ENCODE measurements around the gene OR14I1. TPM values are rescaled to one million over a fixed set of nuclear protein-coding genes. Genes with fewer than 3 reads are reported as not detected.

Gene OR14I1
- total and polyA plus RNA-seq, 9 of the 15 experiments (the other 6 are each of a cell fraction or from before 2014, with no cell fraction given): not detected

- TF ChIP-seq ZNF449 (CRISPR knock-in tag; IDR thresholded peaks at IDR 0.05) (no peak), ZNF41 (CRISPR knock-in tag; conservative IDR thresholded peaks at IDR 0.05) (no peak), MBD1 (CRISPR knock-in tag; IDR thresholded peaks at IDR 0.05) (no peak), HCFC1 (IDR thresholded peaks at IDR 0.05; ENCODE audit: low read depth, low read length) (no peak), PCBP2 (IDR thresholded peaks at IDR 0.05; ENCODE audit: low read depth, low read length, poor library complexity, severe bottlenecking) (no peak)
Measured at GRCh38 chr1:248748211-248748610, 45.6 kb upstream of the OR14I1 start (continued).

GRCh38 chr1:248740876-248741275 is 38.3 kb upstream of the OR14I1 start:
- peaks cover 0 to 5% of the 10 kb centered on the region in 2 experiments; a peak in 2 of 5 replicates for H3K4me1 ChIP-seq (replicated peaks in 1 of 2; ENCODE audit: control insufficient read depth in 2 of 2, insufficient read depth in 2 of 2, low read length in 2 of 2)
- intact Hi-C loops (cut with micrococcal nuclease) (no loop called here), in situ Hi-C loops (cut with MboI) (no loop called here)
- no peak for FAIRE-seq
- H3K9me1 ChIP-seq (ENCODE audit: control insufficient read depth, insufficient read depth, low read length): no peaks in the 10 kb centered on the region
- H3K9ac ChIP-seq (ENCODE audit: insufficient read depth in 1 of 2, low read depth in 2 of 2, low read length in 2 of 2): no peak overlapping the region
- no peaks in the 10 kb centered on the region for H4K20me1 ChIP-seq (replicated peaks; ENCODE audit: control insufficient read depth, insufficient read depth, low read length)
- peaks cover 20 to 63% of the 10 kb centered on the region in 2 experiments for H3K27me3 ChIP-seq (ENCODE audit: control insufficient read depth in 2 of 2, insufficient read depth in 2 of 2, low read length in 2 of 2)
- POLR2A ChIA-PET: no interaction called here
- H3K4me2 ChIP-seq (ENCODE audit: insufficient read depth, low read length): no peak overlapping the region
- H3K4me3 ChIP-seq: no peak overlapping the region
- no peaks in the 10 kb centered on the region for H3K9me3 ChIP-seq (replicated peaks; ENCODE audit: control insufficient read depth, insufficient read depth, low read depth, low read length)
- no peaks in the 10 kb centered on the region for H3K79me2 ChIP-seq (ENCODE audit: control insufficient read depth, insufficient read depth, low read length)
- no peaks in the 10 kb centered on the region for H3K36me3 ChIP-seq (ENCODE audit: control insufficient read depth, insufficient read depth, low read length)
- 28% methylated on average over 7 of the region's 7 CpGs for WGBS (ENCODE audit: insufficient coverage, low coverage, missing lambda C conversion rate)
- no peak; the same call in 2 of the 3 replicates for ATAC-seq
- no peak for DNase-seq (ENCODE audit: extremely low read depth in 1 of 4, low spot score in 3 of 4)
- CTCF ChIA-PET (ENCODE audit: low intra/inter-chr PET ratio): interaction anchor here (0.6 kb wide), 1 partner anchor 319 kb away, joined by 3 read pairs; no protein-coding TSS in a partner anchor
- no peak overlapping the region for H2AFZ ChIP-seq (ENCODE audit: low read depth, low read length)
- no TSS peak for BruUV-seq (replicated peaks)
- H3K27ac ChIP-seq (ENCODE audit: extremely low read depth, low read depth, low read length): no peak overlapping the region
- no peak for TF ChIP-seq ZNF311 (CRISPR knock-in tag; IDR thresholded peaks at IDR 0.05)
- TF ChIP-seq ZNF274 (IDR thresholded peaks at IDR 0.05; ENCODE audit: borderline replicate concordance, low read depth, low read length): no peak
- TF ChIP-seq HSF4 (CRISPR knock-in tag; IDR thresholded peaks at IDR 0.05; ENCODE audit: borderline replicate concordance): no peak
- TF ChIP-seq HDAC6 (IDR thresholded peaks at IDR 0.05; ENCODE audit: low read depth, low read length): no peak
- no peak for TF ChIP-seq HDAC1 (IDR thresholded peaks at IDR 0.05)
- no peak for TF ChIP-seq ZNF445 (CRISPR knock-in tag; IDR thresholded peaks at IDR 0.05; ENCODE audit: low read depth)
- no peak for TF ChIP-seq ZNF668 (CRISPR knock-in tag; IDR thresholded peaks at IDR 0.05)
- TF ChIP-seq PCBP1 (IDR thresholded peaks at IDR 0.05; ENCODE audit: low read depth, low read length, poor library complexity, severe bottlenecking): no peak
- no peak for TF ChIP-seq BACH1 (tag; IDR thresholded peaks at IDR 0.05)
- TF ChIP-seq MCM2 (IDR thresholded peaks at IDR 0.05; ENCODE audit: low read depth): no peak
- TF ChIP-seq THRB (CRISPR knock-in tag; conservative IDR thresholded peaks at IDR 0.05): no peak
- no peak for TF ChIP-seq POLR2AphosphoS5 (IDR thresholded peaks at IDR 0.05; ENCODE audit: control insufficient read depth, insufficient read depth, low read depth, low read length)
